Endothelial cell of umbilical vein (primary cell): ENCODE results near the gene RAB1B. TPM values are rescaled to one million over a fixed set of nuclear protein-coding genes. Genes with fewer than 3 reads are reported as not detected.

ENCODE experiments used
- BruUV-seq: library from RNA; stranded (reverse); fragments of 400-500 nt; replicated peaks from 2 replicates; lab custom pipeline; 2021; lab: Mats Ljungman, UMichigan
- CTCF ChIA-PET: fragments of 300-600, 350-600 bp; sonication (Branson Sonifier 250); formaldehyde crosslinking; loops from one replicate; lab custom pipeline; 2021; ENCODE audit warnings: antibody characterized with exemption, inconsistent platforms; lab: Charles Lee
- POLR2A ChIA-PET: fragments of 300-600, 350-600 bp; sonication (Branson Sonifier 250); formaldehyde crosslinking; loops from one replicate; lab custom pipeline; 2021; ENCODE audit warnings: antibody characterized with exemption, inconsistent platforms; lab: Charles Lee
- DNase-seq: peaks from one replicate; pipeline ENCODE4 v3.0.0-alpha.2; 2011; ENCODE audit warnings: low read depth, low spot score
- FAIRE-seq: peaks from 2 replicates; lab custom pipeline; 2011; peaks lifted over from hg19 to GRCh38; lab: Jason Lieb, UNC
- H2AFZ ChIP-seq: 2 replicates; pipeline ENCODE4 v1.6.0; 2012; ENCODE audit warnings: low read depth, low read length, control low read depth, inconsistent platforms
- H3K27ac ChIP-seq: 2 replicates; pipeline ENCODE4 v1.5.1; 2011; ENCODE audit warnings: low read depth, mild to moderate bottlenecking, control low read depth, low read length, moderate library complexity; ENCODE audit not compliant: insufficient read depth
- H3K27me3 ChIP-seq, 2 experiments: 2 replicates each; pipeline versions ENCODE4 v1.6.0 to v1.6.1; 2011; ENCODE audit warnings: low read length in 2 of 2, mixed read lengths in 1 of 2; ENCODE audit not compliant: control insufficient read depth in 2 of 2, insufficient read depth in 2 of 2
- H3K36me3 ChIP-seq, 2 experiments: 2 replicates in 1 of 2; 3 replicates in 1 of 2; pipeline ENCODE4 v1.5.1; 2011; ENCODE audit warnings: low read length in 2 of 2, mild to moderate bottlenecking in 1 of 2, moderate library complexity in 1 of 2; ENCODE audit not compliant: control insufficient read depth in 2 of 2, insufficient read depth in 2 of 2; ENCODE audit errors: extremely low read depth in 1 of 2
- H3K4me1 ChIP-seq: 3 replicates; pipeline ENCODE4 v1.5.1; 2011; ENCODE audit warnings: mild to moderate bottlenecking, low read length; ENCODE audit not compliant: control insufficient read depth, insufficient read depth; ENCODE audit errors: extremely low read depth
- H3K4me2 ChIP-seq: 2 replicates; pipeline ENCODE4 v1.6.1; 2011; ENCODE audit warnings: low read length, control low read depth, mixed read lengths; ENCODE audit not compliant: insufficient read depth
- H3K4me3 ChIP-seq, 3 experiments: fragments of 200-600 bp in 1 of 3; sonication (generic), shearing (Covaris generic) in 1 of 3; replicated peaks in 1 of 3; 2 replicates each; pipeline ENCODE4 v1.5.1; 2011 to 2016; ENCODE audit warnings: control low read depth in 3 of 3, low read length in 3 of 3, mild to moderate bottlenecking in 2 of 3, inconsistent platforms in 1 of 3, low read depth in 1 of 3, moderate library complexity in 1 of 3; ENCODE audit not compliant: insufficient read depth in 1 of 3
- H3K79me2 ChIP-seq: 2 replicates; pipeline ENCODE4 v1.6.0; 2012; ENCODE audit warnings: low read length, inconsistent platforms; ENCODE audit not compliant: control insufficient read depth, insufficient read depth
- H3K9ac ChIP-seq: replicated peaks from 2 replicates; pipeline ENCODE3; 2011; ENCODE audit warnings: low read length, control low read depth; ENCODE audit not compliant: insufficient read depth; ENCODE audit errors: extremely low read depth
- H3K9me1 ChIP-seq: replicated peaks from 3 replicates; pipeline ENCODE4 v1.6.0; 2011; ENCODE audit warnings: mild to moderate bottlenecking, low read length; ENCODE audit not compliant: control insufficient read depth, insufficient read depth; ENCODE audit errors: extremely low read depth
- H3K9me3 ChIP-seq: replicated peaks from 2 replicates; pipeline ENCODE4 v1.5.1; 2012; ENCODE audit warnings: low read length, inconsistent platforms; ENCODE audit not compliant: control insufficient read depth, insufficient read depth
- H4K20me1 ChIP-seq: replicated peaks from 2 replicates; pipeline ENCODE3; 2011; ENCODE audit warnings: mild to moderate bottlenecking, low read length; ENCODE audit not compliant: control insufficient read depth, insufficient read depth; ENCODE audit errors: extremely low read depth
- CTCF ChIP-seq, 2 donors: IDR thresholded peaks; 1 replicate in 1 of 2; 2 replicates in 1 of 2; pipeline ENCODE4 v1.5.1; 2011; ENCODE audit warnings: low read length in 2 of 2, mild to moderate bottlenecking in 2 of 2, moderate library complexity in 2 of 2, control low read depth in 1 of 2, inconsistent platforms in 1 of 2, low read depth in 1 of 2; ENCODE audit not compliant: insufficient read depth in 1 of 2; ENCODE audit errors: extremely low read depth in 1 of 2
- EZH2 ChIP-seq: IDR thresholded peaks from 2 replicates; pipeline ENCODE4 v1.6.1; 2012; ENCODE audit warnings: borderline replicate concordance, low read depth, mild to moderate bottlenecking, moderate library complexity, low read length, inconsistent platforms; ENCODE audit not compliant: severe bottlenecking
- FOS ChIP-seq: IDR thresholded peaks from 2 replicates; pipeline ENCODE4 v1.6.1; 2011; ENCODE audit warnings: mild to moderate bottlenecking, low read length, moderate library complexity, borderline replicate concordance; ENCODE audit not compliant: insufficient read depth
- GATA2 ChIP-seq: IDR thresholded peaks from 2 replicates; pipeline ENCODE4 v1.7.0; 2011; ENCODE audit warnings: low read depth, mild to moderate bottlenecking, moderate library complexity, mixed read lengths, low read length; ENCODE audit not compliant: insufficient read length, insufficient read depth
- JUN ChIP-seq: IDR thresholded peaks from 2 replicates; pipeline ENCODE4 v1.6.1; 2011; ENCODE audit warnings: borderline replicate concordance, low read depth; ENCODE audit not compliant: insufficient read length, insufficient read depth
- MYC ChIP-seq: IDR thresholded peaks from one replicate; pipeline ENCODE4 v1.6.1; 2011; ENCODE audit warnings: mild to moderate bottlenecking, low read depth, low read length
- POLR2A ChIP-seq: IDR thresholded peaks from 2 replicates; pipeline ENCODE4 v1.6.1; 2012; ENCODE audit warnings: low read depth, mild to moderate bottlenecking, control low read depth, low read length
- POLR2AphosphoS5 ChIP-seq: IDR thresholded peaks from 2 replicates; pipeline ENCODE4 v1.6.1; 2012; ENCODE audit warnings: low read depth, mild to moderate bottlenecking, control low read depth, low read length, moderate library complexity; ENCODE audit not compliant: insufficient read depth
- dilution Hi-C: fragments of 300-500 bp; cut with MboI; formaldehyde crosslinking; loops from one replicate; pipeline ENCODE4 v1.15.0; 2019; ENCODE audit warnings: low sequenced_read_pairs; ENCODE audit not compliant: extremely low pct_ligation_motif_present
- intact Hi-C: fragments of 100-400 bp; cut with micrococcal nuclease; formaldehyde crosslinking; loops from one replicate; pipeline ENCODE4 v1.10.0; 2022
- polyA plus RNA-seq, 4 experiments: library from polyadenylated mRNA; depleted of rRNA in 3 of 4; stranded (reverse) in 3 of 4; unstranded in 1 of 4; fragments of >200 nt; gene quantifications; 2 replicates each; pipeline versions ENCODE4 v1.2.1 to v1.2.3, GENCODE V29; 2011 to 2012; ENCODE audit warnings: missing spikeins in 1 of 4
- total RNA-seq: library from RNA; stranded (reverse); gene quantifications from 2 replicates; pipeline ENCODE4 v1.2.3, GENCODE V29; 2021
- TF ChIP-seq, protein P1 (sequence below): IDR thresholded peaks from 2 replicates; pipeline ENCODE4 v1.6.1; 2011; ENCODE audit not compliant: insufficient read depth, insufficient read length

The RAB1B gene
- total and polyA plus RNA-seq, 2 donors (not counting 3 experiments of a cell fraction or from before 2014, with no cell fraction given), result 171 to 383 TPM

GRCh38 chr11:66230156-66230555 lies 38.3 kb upstream of the RAB1B start:
- BruUV-seq, result no TSS peak
- intact Hi-C loops, result no loop called here

More at GRCh38 chr11:66230156-66230555, 38.3 kb upstream of the RAB1B start:
- no peak overlapping the region for H3K9ac ChIP-seq
- no peaks in the 10 kb centered on the region for H3K9me3 ChIP-seq
- no peaks in the 10 kb centered on the region for H3K79me2 ChIP-seq
- H3K4me2 ChIP-seq, result no peak overlapping the region
- H3K27ac ChIP-seq, result no peak overlapping the region
- no peak overlapping the region for H2AFZ ChIP-seq
- TF ChIP-seq POLR2A (no peak), EZH2 (no peak), FOS (no peak), POLR2AphosphoS5 (no peak), MYC (no peak), JUN (no peak), GATA2 (no peak), CTCF (IDR thresholded peaks at IDR 0.05; ENCODE audit: extremely low read depth in 1 of 2, insufficient read depth in 1 of 2, low read depth in 1 of 2, low read length in 2 of 2) (no peak)
- TF ChIP-seq, protein P1, sequence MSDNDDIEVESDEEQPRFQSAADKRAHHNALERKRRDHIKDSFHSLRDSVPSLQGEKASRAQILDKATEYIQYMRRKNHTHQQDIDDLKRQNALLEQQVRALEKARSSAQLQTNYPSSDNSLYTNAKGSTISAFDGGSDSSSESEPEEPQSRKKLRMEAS, result no peak
- dilution Hi-C loops, result no loop called here
- peaks cover 0 to 45% of the 10 kb centered on the region in 2 experiments for H3K36me3 ChIP-seq
- CTCF ChIA-PET, result no interaction called here
- no peaks in the 10 kb centered on the region for H3K4me1 ChIP-seq
- no peak overlapping the region for H3K4me3 ChIP-seq
- POLR2A ChIA-PET, result no interaction called here
- H3K9me1 ChIP-seq, result no peaks in the 10 kb centered on the region
- no peaks in the 10 kb centered on the region for H4K20me1 ChIP-seq
- no peaks in the 10 kb centered on the region for H3K27me3 ChIP-seq
- no peak for DNase-seq
- FAIRE-seq, result no peak
